GF-D8 (cell line): ENCODE data around the gene NPHP4.
A peak's percentile ranks its signal among the peaks of the same experiment; 100 is the strongest.

ENCODE experiments used
- DNase-seq: peaks from one replicate; lab custom pipeline; 2025; lab: John Stamatoyannopoulos, UW

Gene NPHP4

GRCh38 chr1:5992026-5992813, at the start of gene NPHP4:
TSS of gene NPHP4 (minus strand) at chr1:5992425. CDS start at chr1:5986289, 6,136 bp downstream.
- DNase-seq = peak; percentile 97

GRCh38 chr1:6041432-6042062, 49.3 kb upstream of the NPHP4 start:
- no peak for DNase-seq

DNA sequence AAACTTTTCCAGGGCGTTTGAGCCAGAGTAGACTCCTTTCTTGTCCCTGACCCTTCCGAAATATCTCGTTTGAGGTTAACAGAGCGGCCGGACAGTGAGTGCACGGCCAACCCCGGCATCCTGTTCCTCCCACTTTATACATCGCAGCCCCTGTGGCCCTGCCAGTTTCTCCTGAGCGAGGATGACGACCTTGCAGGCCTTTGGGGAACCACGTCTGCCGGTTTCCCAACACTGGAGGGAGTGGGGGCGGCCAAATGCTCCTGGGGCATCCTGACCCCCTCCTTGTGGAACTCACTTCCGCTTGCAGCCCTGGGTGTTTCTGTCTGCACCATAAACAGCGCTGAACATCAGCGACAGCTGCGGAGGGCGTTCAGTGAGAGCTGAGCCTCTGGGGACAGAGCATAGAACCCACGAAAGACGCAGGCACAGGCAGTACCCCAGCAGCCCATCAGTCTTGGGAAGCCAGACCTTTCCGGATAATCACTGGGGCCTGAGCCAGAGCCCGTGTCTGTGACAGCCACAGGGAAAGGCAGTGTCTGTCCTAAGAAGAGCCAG, 48.7 kb upstream of the NPHP4 start:
- no peak for DNase-seq

GRCh38 chr1:6040444-6040843, 48.2 kb upstream of the NPHP4 start:
- DNase-seq = no peak

GRCh38 chr1:6039031-6039430, 46.8 kb upstream of the NPHP4 start:
- no peak for DNase-seq

- DNase-seq = no peak
Observed at GRCh38 chr1:6038603-6039002, 46.4 kb upstream of the NPHP4 start.

GRCh38 chr1:6037338-6037762, 45.1 kb upstream of the NPHP4 start:
- DNase-seq = peak; percentile 61

GRCh38 chr1:6035719-6036118, 43.5 kb upstream of the NPHP4 start:
- DNase-seq = no peak

DNA sequence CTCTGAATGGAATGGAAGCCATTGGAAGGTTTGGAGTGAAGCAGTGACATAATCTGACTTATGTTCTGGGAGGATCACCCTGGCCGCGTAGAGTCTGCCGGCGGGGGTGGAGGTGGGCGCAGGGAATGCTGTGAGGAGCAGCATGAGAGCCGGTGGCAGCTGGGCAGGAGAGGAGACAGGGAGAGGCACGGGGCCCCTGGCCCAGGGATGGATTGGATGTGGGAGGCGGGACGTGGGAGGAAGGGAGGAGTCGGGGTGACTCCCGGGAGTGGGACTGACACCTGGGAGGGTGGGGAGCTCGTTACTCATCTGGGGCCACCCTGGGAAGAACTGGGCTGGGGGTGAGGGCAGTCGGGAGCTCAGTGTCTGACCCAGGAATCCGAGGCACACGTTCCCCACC, 43.1 kb upstream of the NPHP4 start:
- DNase-seq = no peak

- no peak for DNase-seq
Observed at GRCh38 chr1:6034750-6035096, 42.5 kb upstream of the NPHP4 start.

- DNase-seq = no peak
Observed at GRCh38 chr1:6033986-6034749, 41.9 kb upstream of the NPHP4 start.

DNA sequence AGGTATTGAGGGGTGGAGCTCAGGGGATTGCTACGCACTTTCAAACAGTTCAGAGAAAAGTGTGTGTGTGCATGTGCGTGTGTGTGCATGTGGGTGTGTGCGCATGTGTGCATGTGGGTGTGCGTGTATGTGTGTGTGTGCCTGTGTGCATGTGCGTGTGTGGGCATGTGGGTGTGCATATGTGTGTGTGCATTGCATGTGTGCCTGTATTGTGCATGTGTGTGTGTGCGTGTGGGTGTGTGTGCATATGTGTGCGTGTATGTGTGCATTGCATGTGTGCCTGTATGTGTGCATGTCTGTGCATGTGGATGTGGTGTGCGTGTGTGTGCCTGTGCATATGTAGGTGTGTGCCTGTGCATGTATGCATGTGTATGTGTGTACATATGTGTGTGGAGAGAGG, 40.9 kb upstream of the NPHP4 start:
- DNase-seq = no peak

DNA sequence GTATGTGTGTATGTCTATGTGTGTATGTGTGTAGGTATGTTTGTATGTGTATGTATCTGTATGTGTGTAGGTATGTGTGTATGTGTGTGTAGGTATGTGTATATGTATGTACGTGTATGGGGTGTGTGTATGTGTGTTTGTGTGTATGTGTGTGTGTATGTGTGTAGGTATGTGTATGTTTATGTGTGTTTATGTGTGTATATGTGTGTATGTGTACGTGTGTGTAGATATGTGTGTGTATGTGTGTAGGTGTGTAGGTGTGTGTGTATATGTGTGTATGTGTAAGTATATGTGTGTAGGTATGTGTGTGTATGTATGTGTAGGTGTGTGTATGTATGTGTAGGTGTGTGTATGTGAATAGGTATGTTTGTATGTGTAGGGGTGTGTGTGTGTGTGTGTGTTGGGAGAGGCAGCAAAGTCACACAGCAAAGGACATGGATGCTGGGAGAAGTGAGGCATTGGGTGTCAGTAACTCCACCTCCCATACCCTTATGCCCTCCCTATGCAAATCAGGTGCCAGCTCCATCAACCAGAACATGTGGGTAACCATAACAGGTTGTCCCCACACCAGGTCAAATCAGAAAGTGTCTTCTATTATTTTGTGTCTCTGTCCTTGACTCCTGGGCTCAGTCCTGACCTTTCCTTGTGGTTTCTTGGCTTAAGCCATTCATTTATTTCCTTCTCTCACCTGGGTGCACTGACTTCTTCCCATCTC, 38.5 kb upstream of the NPHP4 start:
- no peak for DNase-seq

GRCh38 chr1:6030132-6030531, 37.9 kb upstream of the NPHP4 start:
- no peak for DNase-seq

GRCh38 chr1:6029351-6029750, 37.1 kb upstream of the NPHP4 start:
- DNase-seq = no peak

GRCh38 chr1:6028042-6028850, 36.0 kb upstream of the NPHP4 start:
- DNase-seq = peak; percentile 93

DNA sequence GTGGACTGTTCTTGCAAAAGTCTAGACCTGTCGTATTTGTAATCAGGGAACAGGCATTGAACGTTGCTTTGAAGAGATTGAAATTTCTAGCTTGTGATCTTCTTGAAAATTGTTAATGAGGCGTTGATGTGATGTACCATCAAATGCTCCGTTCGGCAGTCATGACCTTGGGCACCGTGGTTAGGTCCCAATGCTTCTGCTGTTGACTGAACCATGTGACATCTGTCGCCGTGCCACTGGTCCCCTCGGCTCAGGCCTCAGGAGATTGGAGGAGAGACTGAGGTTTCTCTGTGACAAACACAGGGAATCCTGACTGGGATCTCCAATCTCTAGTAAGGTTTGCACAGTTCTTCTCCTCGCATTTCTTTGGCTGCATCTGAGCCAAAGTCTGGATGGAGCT, 35.4 kb upstream of the NPHP4 start:
- DNase-seq = peak; percentile 12

DNA sequence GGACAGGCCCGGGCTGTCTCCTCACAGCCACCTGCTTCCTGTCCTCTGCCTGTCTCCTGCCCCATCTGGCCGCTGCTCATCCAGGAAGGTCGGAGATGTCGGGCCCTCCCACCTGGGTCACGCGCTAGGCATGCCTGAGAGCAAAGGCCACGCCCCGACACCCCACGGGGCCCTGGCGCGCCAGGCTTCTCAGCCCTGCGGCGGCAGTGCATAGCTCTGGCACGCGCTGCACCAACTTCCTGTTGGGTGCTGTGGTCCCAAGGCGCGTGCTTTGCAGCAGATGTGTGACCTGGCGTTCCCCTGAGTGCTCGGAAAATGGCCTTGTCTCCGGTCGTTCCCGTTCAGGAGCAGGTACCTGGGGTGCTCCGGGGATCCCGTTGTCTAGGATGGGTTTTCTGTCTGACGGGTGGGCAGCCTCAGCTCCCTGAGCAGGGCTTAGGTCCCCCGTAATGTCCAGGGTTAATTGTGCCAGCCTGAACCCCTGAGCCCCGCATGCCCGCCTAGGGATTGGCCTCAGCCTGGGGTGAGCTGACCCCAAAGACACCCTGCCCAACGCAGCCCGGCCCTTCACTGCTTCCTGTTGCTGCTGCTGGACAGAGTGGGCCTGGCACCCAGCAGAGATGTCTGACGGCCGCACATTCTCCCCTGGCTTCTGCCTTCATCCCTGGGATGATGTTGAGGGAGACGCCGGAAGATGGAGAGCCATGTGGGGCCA, 34.0 kb upstream of the NPHP4 start:
- DNase-seq = peak; percentile 91

DNA sequence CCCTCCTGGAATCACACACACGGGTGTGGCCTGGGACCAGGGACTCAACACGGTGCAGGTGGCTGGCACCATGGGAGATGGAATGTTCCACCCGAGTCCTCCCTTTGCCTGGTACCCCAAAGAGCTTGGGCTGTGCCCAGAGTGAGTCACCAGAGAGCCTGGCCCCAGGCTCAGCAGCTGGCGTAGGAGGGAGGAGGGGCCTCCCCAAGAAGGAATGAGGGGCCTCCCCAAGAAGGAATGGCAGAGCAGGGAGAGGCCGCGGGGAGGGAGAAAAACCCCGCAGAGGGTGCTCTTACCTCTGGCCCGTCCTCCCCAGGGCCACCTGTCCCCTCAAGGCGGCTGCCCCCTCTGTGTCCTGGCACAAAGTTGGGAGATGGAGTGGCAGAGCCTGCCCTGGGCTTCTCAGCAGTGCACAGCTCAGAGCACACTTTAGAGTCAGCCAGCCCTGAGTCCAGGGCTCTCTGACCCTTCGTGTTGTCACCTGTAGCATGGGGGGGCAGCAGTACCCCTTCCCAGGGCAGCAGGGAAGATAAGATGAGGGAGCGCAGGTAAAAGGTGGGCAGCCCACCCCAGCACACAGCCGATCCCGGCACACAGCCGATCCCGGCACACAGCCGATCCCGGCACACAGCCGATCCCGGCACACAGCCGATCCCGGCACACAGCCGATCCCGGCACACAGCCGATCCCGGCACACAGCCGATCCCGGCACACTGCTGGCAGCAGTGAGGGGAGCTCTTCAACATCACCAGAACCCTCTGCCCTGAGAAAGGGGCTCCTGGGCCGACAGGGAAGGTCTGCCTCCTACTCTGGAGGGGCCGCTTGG, 33.3 kb upstream of the NPHP4 start:
- no peak for DNase-seq

- no peak for DNase-seq
Observed at GRCh38 chr1:6024376-6024775, 32.2 kb upstream of the NPHP4 start.
